CD4-positive, alpha-beta T cell (primary cell): ENCODE results near the gene RAD51B. TPM values are rescaled to one million over a fixed set of nuclear protein-coding genes. Genes with fewer than 3 reads are reported as not detected.

ENCODE experiments used
- ATAC-seq: fragments of 200-7000 bp; cut with Tn5 transposase; one replicate; pipeline ENCODE4 v1.10.0; 2022; ENCODE audit warnings: mild to moderate bottlenecking; ENCODE audit not compliant: poor library complexity
- CTCF ChIA-PET: fragments of 350-600 bp; sonication (Branson Sonifier 250); formaldehyde crosslinking; loops from one replicate; lab custom pipeline; 2021; ENCODE audit warnings: antibody characterized with exemption, inconsistent platforms; lab: Charles Lee
- POLR2A ChIA-PET: fragments of 350-600 bp; sonication (Branson Sonifier 250); formaldehyde crosslinking; loops from one replicate; lab custom pipeline; 2021; ENCODE audit warnings: antibody characterized with exemption, inconsistent platforms; lab: Charles Lee
- DNase-seq, 14 experiments: peaks; one replicate each; pipeline ENCODE4 v3.0.0-alpha.2; 2013 to 2020; ENCODE audit warnings: mixed read lengths in 2 of 14
- H3K27ac ChIP-seq, 2 donors: one replicate each; pipeline versions ENCODE4 v1.5.1 to v1.7.0; 2013; ENCODE audit warnings: low read length in 2 of 2, low read depth in 1 of 2, mild to moderate bottlenecking in 1 of 2
- H3K27me3 ChIP-seq, 2 experiments: 1 replicate in 1 of 2; 2 replicates in 1 of 2; pipeline versions ENCODE4 v1.6.1 to v1.7.0; 2013; ENCODE audit warnings: low read length in 2 of 2, control low read depth in 1 of 2, mild to moderate bottlenecking in 1 of 2, moderate library complexity in 1 of 2; ENCODE audit not compliant: insufficient read depth in 2 of 2, control insufficient read depth in 1 of 2
- H3K36me3 ChIP-seq: one replicate; pipeline ENCODE4 v1.6.1; 2013; ENCODE audit warnings: low read length, control low read depth; ENCODE audit not compliant: insufficient read depth
- H3K4me1 ChIP-seq: one replicate; pipeline ENCODE4 v1.6.1; 2013; ENCODE audit warnings: low read length, control low read depth; ENCODE audit not compliant: insufficient read depth
- H3K4me3 ChIP-seq: one replicate; pipeline ENCODE4 v1.5.1; 2013; ENCODE audit warnings: mild to moderate bottlenecking, low read length, moderate library complexity
- H3K9me3 ChIP-seq, 2 experiments: 1 replicate in 1 of 2; 2 replicates in 1 of 2; pipeline versions ENCODE4 v1.6.1 to v1.7.0; 2013; ENCODE audit warnings: low read length in 2 of 2, mild to moderate bottlenecking in 2 of 2, control low read depth in 1 of 2, moderate library complexity in 1 of 2; ENCODE audit not compliant: control insufficient read depth in 1 of 2, insufficient read depth in 1 of 2
- H3K27ac Mint-ChIP-seq: one replicate; pipeline ENCODE4 v1.8.0; 2020; ENCODE audit warnings: mixed read lengths
- H3K27me3 Mint-ChIP-seq: one replicate; pipeline ENCODE4 v1.8.0; 2021; ENCODE audit warnings: mixed read lengths
- H3K36me3 Mint-ChIP-seq: one replicate; pipeline ENCODE4 v1.8.0; 2021; ENCODE audit warnings: low read depth, mixed read lengths
- H3K4me1 Mint-ChIP-seq: one replicate; pipeline ENCODE4 v1.8.0; 2021; ENCODE audit warnings: low read depth, mixed read lengths
- H3K4me3 Mint-ChIP-seq: one replicate; pipeline ENCODE4 v1.8.0; 2020; ENCODE audit warnings: mild to moderate bottlenecking, mixed read lengths
- H3K9me3 Mint-ChIP-seq: one replicate; pipeline ENCODE4 v1.8.0; 2020; ENCODE audit warnings: mixed read lengths
- intact Hi-C, 2 experiments: fragments of 100-400 bp; cut with DNase I in 1 of 2; cut with micrococcal nuclease in 1 of 2; formaldehyde crosslinking; loops; one replicate each; pipeline versions ENCODE4 v1.15.1 to v1.9.0; 2023 to 2025; cut with DNase I, micrococcal nuclease
- total RNA-seq, 174 experiments: library from RNA in 2 of 174; stranded (reverse) in 2 of 174; gene quantifications; one replicate each; pipeline ENCODE4 v1.2.3 and lab custom pipeline; 2021 to 2026
- TF ChIP-seq, protein P1 (sequence below): fragments of 200-600 bp; IDR thresholded peaks from one replicate; pipeline ENCODE4 v1.8.0; 2022; ENCODE audit warnings: antibody characterized with exemption, mild to moderate bottlenecking

RAD51B gene
- total RNA-seq, 2 experiments from 2014 or later: 18.4 to 20.0 TPM

DNA sequence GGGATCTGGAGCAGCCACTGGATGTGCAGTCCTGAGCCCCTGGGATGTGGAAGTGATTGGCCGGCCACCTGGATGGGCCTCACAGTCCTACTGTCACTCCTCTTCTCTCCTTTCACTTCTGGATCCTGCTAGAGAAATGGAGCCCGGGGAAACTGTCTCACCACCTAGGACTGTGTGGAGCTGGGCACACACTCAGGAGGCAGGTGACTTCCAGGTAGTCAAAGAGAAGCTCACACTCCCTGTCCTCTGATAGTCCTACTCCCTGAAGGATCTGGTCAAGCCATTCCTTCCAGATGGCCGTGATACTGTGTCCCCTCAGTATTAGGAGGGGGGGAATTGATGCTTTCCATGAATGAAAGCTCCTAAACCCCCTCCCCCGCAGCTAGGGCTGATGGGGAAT lies 772.2 kb downstream of the RAD51B start:
- H3K36me3 ChIP-seq: no peaks in the 10 kb centered on the region
- intact Hi-C loops: no loop called here
- no peaks in the 10 kb centered on the region for H3K27me3 ChIP-seq
- ChIA-PET CTCF (no interaction called here), POLR2A (no interaction called here)
- Mint-ChIP-seq H3K4me3 (no peak overlapping the region), H3K36me3 (no peaks in the 10 kb centered on the region), H3K9me3 (no peaks in the 10 kb centered on the region), H3K27ac (no peak overlapping the region), H3K4me1 (peaks cover 23% of the 10 kb centered on the region), H3K27me3 (no peaks in the 10 kb centered on the region)
- TF ChIP-seq, protein P1, sequence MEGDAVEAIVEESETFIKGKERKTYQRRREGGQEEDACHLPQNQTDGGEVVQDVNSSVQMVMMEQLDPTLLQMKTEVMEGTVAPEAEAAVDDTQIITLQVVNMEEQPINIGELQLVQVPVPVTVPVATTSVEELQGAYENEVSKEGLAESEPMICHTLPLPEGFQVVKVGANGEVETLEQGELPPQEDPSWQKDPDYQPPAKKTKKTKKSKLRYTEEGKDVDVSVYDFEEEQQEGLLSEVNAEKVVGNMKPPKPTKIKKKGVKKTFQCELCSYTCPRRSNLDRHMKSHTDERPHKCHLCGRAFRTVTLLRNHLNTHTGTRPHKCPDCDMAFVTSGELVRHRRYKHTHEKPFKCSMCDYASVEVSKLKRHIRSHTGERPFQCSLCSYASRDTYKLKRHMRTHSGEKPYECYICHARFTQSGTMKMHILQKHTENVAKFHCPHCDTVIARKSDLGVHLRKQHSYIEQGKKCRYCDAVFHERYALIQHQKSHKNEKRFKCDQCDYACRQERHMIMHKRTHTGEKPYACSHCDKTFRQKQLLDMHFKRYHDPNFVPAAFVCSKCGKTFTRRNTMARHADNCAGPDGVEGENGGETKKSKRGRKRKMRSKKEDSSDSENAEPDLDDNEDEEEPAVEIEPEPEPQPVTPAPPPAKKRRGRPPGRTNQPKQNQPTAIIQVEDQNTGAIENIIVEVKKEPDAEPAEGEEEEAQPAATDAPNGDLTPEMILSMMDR: no peak
- no peaks in the 10 kb centered on the region for H3K9me3 ChIP-seq
- DNase-seq (no peak), ATAC-seq (no peak)
- peaks cover 14% of the 10 kb centered on the region for H3K4me1 ChIP-seq
- no peak overlapping the region for H3K27ac ChIP-seq
- H3K4me3 ChIP-seq: no peak overlapping the region

DNA sequence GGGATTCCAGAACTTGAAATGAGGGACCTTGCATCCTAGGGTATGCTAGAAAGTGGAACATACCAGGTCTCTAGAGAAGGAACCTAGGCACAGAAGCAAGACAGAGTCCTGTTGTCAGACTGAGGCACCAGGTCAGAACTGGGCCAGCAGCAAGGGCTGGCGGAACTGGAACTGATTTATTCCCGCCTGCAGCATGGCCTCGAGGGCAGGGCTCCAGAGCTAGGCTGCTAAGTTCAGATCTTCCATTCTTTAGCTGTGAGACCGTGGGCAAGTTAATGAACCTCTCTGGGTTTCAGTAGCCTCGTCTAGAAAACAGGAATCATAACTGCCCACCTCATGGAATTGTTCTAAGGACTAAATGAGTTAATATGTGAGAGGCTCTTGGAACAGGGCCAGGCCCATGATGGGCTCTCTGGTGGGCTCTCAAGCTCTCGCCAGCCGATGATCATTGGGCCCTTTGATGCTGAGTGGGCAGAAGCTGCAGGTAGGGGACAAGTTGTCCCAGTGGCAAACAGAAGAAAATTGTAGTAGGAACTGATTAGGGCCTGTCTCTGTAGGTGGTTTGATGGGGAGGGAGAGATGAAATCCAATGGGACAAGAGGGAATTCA lies 773.5 kb downstream of the RAD51B start:
- Histone ChIP-seq H3K36me3 (no peaks in the 10 kb centered on the region), H3K27me3 (no peaks in the 10 kb centered on the region), H3K9me3 (no peaks in the 10 kb centered on the region), H3K4me3 (no peak overlapping the region), H3K27ac (no peak overlapping the region), H3K4me1 (peaks cover 14% of the 10 kb centered on the region)
- intact Hi-C loops: no loop called here
- peaks cover 23% of the 10 kb centered on the region for H3K4me1 Mint-ChIP-seq
- ChIA-PET POLR2A (no interaction called here), CTCF (no interaction called here)
- DNase-seq (no peak), ATAC-seq (no peak)
- no peak overlapping the region for H3K4me3 Mint-ChIP-seq
- H3K27me3 Mint-ChIP-seq: no peaks in the 10 kb centered on the region
- no peaks in the 10 kb centered on the region for H3K9me3 Mint-ChIP-seq
- TF ChIP-seq, protein P1: no peak
- peak overlapping the region; percentile 19 for H3K27ac Mint-ChIP-seq
- H3K36me3 Mint-ChIP-seq: no peaks in the 10 kb centered on the region

DNA sequence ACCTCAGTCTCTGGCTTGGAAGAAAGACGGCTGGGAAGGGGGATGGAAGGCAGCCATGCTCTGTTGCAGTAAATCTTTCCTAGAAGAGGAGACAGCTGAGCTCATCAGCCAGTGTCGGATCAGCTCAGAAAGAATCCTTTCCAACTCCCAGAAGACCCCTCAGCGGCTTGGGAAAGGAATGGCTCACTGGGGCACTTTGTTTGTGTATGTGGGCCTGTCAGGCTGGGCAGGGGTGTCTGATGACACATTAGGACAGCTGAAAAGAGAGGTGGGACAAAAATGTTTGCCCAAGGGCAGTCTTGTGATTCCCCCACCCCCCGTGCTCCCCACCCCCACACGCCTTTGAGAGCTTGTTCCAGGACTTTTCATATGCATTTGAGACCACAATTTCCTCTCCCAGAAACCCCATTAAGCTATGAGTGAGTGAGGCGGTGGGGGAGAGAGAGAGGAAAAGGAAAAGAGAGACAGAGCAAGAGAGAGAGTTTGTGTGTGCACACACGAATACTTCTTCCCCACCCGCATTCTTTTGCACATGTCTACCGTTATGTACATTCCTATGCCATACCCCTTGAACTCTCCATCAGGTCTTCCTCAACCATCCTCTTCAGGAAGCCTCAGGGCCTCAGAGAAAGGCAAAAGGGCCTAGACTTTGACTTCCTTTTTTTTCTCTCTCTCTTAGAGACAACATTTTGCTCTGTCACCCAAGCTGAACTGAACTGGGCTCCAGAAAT lies 774.4 kb downstream of the RAD51B start:
- peak in 1 of 14 experiments; percentile 19 for DNase-seq
- ATAC-seq: no peak
- H3K9me3 Mint-ChIP-seq: no peaks in the 10 kb centered on the region
- TF ChIP-seq, protein P1: no peak
- peaks cover 23% of the 10 kb centered on the region for H3K4me1 Mint-ChIP-seq
- no peaks in the 10 kb centered on the region for H3K27me3 Mint-ChIP-seq
- H3K27ac ChIP-seq: no peak overlapping the region
- no peak overlapping the region for H3K4me3 ChIP-seq
- no peaks in the 10 kb centered on the region for H3K36me3 Mint-ChIP-seq
- no peaks in the 10 kb centered on the region for H3K36me3 ChIP-seq
- ChIA-PET POLR2A (no interaction called here), CTCF (no interaction called here)
- intact Hi-C loops: no loop called here
- H3K27ac Mint-ChIP-seq: peak overlapping the region; percentile 19
- H3K27me3 ChIP-seq: no peaks in the 10 kb centered on the region
- no peak overlapping the region for H3K4me3 Mint-ChIP-seq
- H3K9me3 ChIP-seq: no peaks in the 10 kb centered on the region
- H3K4me1 ChIP-seq: peaks cover 14% of the 10 kb centered on the region
